Nephron progenitor cell (in vitro differentiated cells): Measurements from ENCODE around the gene ACER3.

Source experiments
- DNase-seq: peaks from one replicate; pipeline ENCODE4 v3.0.0; 2021
- H3K27ac Mint-ChIP-seq: 2 replicates; pipeline ENCODE4 v1.8.0; 2021; ENCODE audit warnings: mild to moderate bottlenecking, moderate library complexity, mixed read lengths
- H3K27me3 Mint-ChIP-seq: 2 replicates; pipeline ENCODE4 v1.8.0; 2021; ENCODE audit warnings: mild to moderate bottlenecking, low read depth, mixed read lengths; ENCODE audit not compliant: poor library complexity
- H3K36me3 Mint-ChIP-seq: 2 replicates; pipeline ENCODE4 v1.8.0; 2021; ENCODE audit warnings: low read depth, mixed read lengths
- H3K4me1 Mint-ChIP-seq: 2 replicates; pipeline ENCODE4 v1.8.0; 2021; ENCODE audit warnings: mixed read lengths
- H3K4me3 Mint-ChIP-seq: 2 replicates; pipeline ENCODE4 v1.8.0; 2021; ENCODE audit warnings: mild to moderate bottlenecking, moderate library complexity, mixed read lengths
- H3K9me3 Mint-ChIP-seq: 2 replicates; pipeline ENCODE4 v1.8.0; 2021; ENCODE audit warnings: mild to moderate bottlenecking, moderate library complexity, mixed read lengths
- CTCF ChIP-seq: fragments of 200-600 bp; sonication (generic); IDR thresholded peaks from 2 replicates; pipeline ENCODE4 v1.5.0; 2021; ENCODE audit warnings: antibody characterized with exemption

The ACER3 gene

GRCh38 chr11:76944225-76944624 is 83.5 kb downstream of the ACER3 start:
- Mint-ChIP-seq H3K27me3 (no peaks in the 10 kb centered on the region), H3K4me3 (no peak overlapping the region), H3K4me1 (no peaks in the 10 kb centered on the region), H3K36me3 (peaks cover 24% of the 10 kb centered on the region), H3K27ac (no peak overlapping the region), H3K9me3 (peaks cover 36% of the 10 kb centered on the region)
- no peak for TF ChIP-seq CTCF
- DNase-seq: no peak

- TF ChIP-seq CTCF: no peak
- Mint-ChIP-seq H3K27ac (no peak overlapping the region), H3K9me3 (peaks cover 36% of the 10 kb centered on the region), H3K36me3 (peaks cover 24% of the 10 kb centered on the region), H3K27me3 (no peaks in the 10 kb centered on the region), H3K4me1 (no peaks in the 10 kb centered on the region), H3K4me3 (no peak overlapping the region)
- DNase-seq: no peak
These were observed 85.5 kb downstream of the ACER3 start for GRCh38 chr11:76946223-76946622.

- H3K27me3 Mint-ChIP-seq: no peaks in the 10 kb centered on the region
These were observed 86.5 kb downstream of the ACER3 start for GRCh38 chr11:76947190-76947589.

GRCh38 chr11:76947800-76948199 is 87.1 kb downstream of the ACER3 start:
- no peak for DNase-seq
- H3K36me3 Mint-ChIP-seq: peaks cover 26% of the 10 kb centered on the region
- H3K27ac Mint-ChIP-seq: no peak overlapping the region
- peaks cover 30% of the 10 kb centered on the region for H3K9me3 Mint-ChIP-seq
- no peaks in the 10 kb centered on the region for H3K4me1 Mint-ChIP-seq
- no peak for TF ChIP-seq CTCF
- no peak overlapping the region for H3K4me3 Mint-ChIP-seq
- H3K27me3 Mint-ChIP-seq: no peaks in the 10 kb centered on the region

More at GRCh38 chr11:76947190-76947589, 86.5 kb downstream of the ACER3 start:
- Mint-ChIP-seq H3K4me3 (no peak overlapping the region), H3K9me3 (peaks cover 36% of the 10 kb centered on the region), H3K4me1 (no peaks in the 10 kb centered on the region), H3K36me3 (peaks cover 24% of the 10 kb centered on the region), H3K27ac (no peak overlapping the region)
- DNase-seq: no peak
- no peak for TF ChIP-seq CTCF

GRCh38 chr11:76955459-76956114 is 94.9 kb downstream of the ACER3 start:
- Mint-ChIP-seq H3K4me1 (no peaks in the 10 kb centered on the region), H3K9me3 (no peaks in the 10 kb centered on the region), H3K27ac (no peak overlapping the region), H3K36me3 (peaks cover 14% of the 10 kb centered on the region), H3K27me3 (no peaks in the 10 kb centered on the region), H3K4me3 (no peak overlapping the region)
- no peak for TF ChIP-seq CTCF
- DNase-seq: no peak
